HG03039 (cell line): ENCODE results near the gene CFAP74.
"Not testable (repeated sequence)": the region's sequence is repeated elsewhere in the genome, so short reads cannot be mapped to it uniquely, and the experiment has no call there.

Experiments
- ATAC-seq: cut with Tn5 transposase; IDR thresholded peaks from one replicate; pipeline ENCODE4 v1.9.1; 2021; ENCODE audit warnings: mild to moderate bottlenecking, moderate library complexity; ENCODE audit not compliant: unreplicated experiment

The CFAP74 gene

GRCh38 chr1:1899967-1900327 is 103.6 kb downstream of the CFAP74 start:
- no peak for ATAC-seq

DNA sequence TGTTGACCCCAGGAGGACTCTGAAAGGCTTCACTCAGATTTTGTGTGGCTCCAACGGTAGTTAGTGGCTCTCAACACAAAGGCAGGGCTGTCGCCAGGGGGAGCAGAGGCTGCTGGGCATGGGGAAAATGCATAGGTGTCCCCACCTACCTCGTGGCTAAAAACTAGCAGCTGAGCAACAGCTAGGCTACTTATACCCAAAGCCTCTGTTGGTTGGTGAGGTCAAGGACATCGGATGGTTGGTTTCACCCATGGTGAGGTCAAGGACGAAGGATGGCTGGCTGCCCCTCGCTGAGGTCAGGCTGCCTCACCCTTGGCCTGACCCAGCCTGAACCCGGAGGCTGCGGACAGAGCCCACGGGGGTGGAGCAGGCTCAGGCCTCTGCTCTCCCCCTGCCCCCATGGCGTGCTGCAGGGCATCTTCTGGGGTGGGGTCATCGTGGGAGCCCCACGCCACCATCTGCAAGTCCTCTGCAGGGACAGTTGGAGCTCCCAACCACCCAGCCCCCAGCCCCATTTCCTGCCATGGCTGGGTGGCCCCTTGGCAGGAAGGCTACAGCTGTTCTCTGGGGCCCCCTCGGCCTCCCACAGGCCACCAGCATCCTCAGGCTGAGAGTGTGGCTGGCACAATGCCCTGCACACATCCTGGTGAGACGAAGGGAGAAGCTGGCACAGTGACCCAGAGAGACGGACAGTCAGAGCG is 104.2 kb downstream of the CFAP74 start:
- ATAC-seq: no peak

- ATAC-seq: no peak
Measured at GRCh38 chr1:1898246-1898933, 105.2 kb downstream of the CFAP74 start.

- no peak for ATAC-seq
Measured at GRCh38 chr1:1895456-1896336, 107.9 kb downstream of the CFAP74 start.

- no peak for ATAC-seq
Measured at GRCh38 chr1:1895060-1895418, 108.5 kb downstream of the CFAP74 start.

GRCh38 chr1:1894354-1895059 is 109.1 kb downstream of the CFAP74 start:
- ATAC-seq: no peak

- no peak for ATAC-seq
Measured at GRCh38 chr1:1893997-1894353, 109.6 kb downstream of the CFAP74 start.

GRCh38 chr1:1893291-1893985 is 110.1 kb downstream of the CFAP74 start:
- ATAC-seq: no peak

- no peak for ATAC-seq
Measured at GRCh38 chr1:1892763-1893120, 110.8 kb downstream of the CFAP74 start.

DNA sequence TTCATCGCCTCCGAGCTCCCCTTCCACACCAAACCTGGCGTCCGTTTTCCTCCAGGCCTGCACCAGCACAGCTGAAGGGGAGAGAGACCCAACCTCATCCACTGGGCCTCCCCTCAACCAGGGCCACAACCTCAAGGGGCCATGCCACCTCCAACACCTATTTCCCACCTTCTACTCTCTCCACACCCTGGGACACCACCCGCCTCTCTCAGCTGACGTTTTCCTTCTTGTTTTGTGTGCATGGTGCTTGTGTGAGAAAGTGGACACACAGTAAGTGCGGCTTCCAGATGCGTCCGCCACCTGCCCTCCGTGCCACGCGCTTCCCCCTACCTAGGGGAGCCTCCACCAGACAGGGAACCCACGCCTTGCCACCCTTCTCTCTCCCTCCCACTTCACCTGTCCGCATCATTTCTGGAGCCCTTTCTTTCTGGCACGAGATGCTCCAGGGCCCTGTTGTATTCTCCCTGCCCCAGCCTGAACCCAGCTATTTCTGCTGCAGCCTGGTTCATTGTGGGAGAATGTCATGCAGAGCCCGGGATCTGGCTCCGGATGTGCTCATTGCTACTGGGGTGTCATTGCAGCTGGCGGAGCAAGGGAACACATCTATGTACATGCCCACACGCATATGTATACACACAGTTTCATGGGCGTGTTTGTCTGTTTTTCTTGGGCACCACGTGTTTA is 111.4 kb downstream of the CFAP74 start:
- no peak for ATAC-seq

GRCh38 chr1:1891349-1892078 is 112.1 kb downstream of the CFAP74 start:
- ATAC-seq: peak; percentile 3

- peak; percentile 52 for ATAC-seq
Measured at GRCh38 chr1:1890506-1891348, 112.9 kb downstream of the CFAP74 start, which contains the start of gene GNB1. TSS of gene GNB1 (minus strand) at chr1:1891087. CDS start at chr1:1825453, 65,634 bp downstream.

GRCh38 chr1:1889847-1890505 is 113.6 kb downstream of the CFAP74 start:
- no peak for ATAC-seq

- no peak for ATAC-seq
Measured at GRCh38 chr1:1889090-1889750, 114.4 kb downstream of the CFAP74 start.

GRCh38 chr1:1883890-1884289 is 119.7 kb downstream of the CFAP74 start:
- ATAC-seq: not testable (repeated sequence)

GRCh38 chr1:1883092-1883873 is 120.3 kb downstream of the CFAP74 start:
- no peak for ATAC-seq

- no peak for ATAC-seq
Measured at GRCh38 chr1:1881727-1882126, 121.9 kb downstream of the CFAP74 start.
